ENCODE results near the gene KIFAP3. TPM values are rescaled to one million over a fixed set of nuclear protein-coding genes. Genes with fewer than 3 reads are reported as not detected.

The KIFAP3 gene
- total RNA-seq, 2 experiments from 2014 or later: 10.5 to 12.5 TPM

DNA sequence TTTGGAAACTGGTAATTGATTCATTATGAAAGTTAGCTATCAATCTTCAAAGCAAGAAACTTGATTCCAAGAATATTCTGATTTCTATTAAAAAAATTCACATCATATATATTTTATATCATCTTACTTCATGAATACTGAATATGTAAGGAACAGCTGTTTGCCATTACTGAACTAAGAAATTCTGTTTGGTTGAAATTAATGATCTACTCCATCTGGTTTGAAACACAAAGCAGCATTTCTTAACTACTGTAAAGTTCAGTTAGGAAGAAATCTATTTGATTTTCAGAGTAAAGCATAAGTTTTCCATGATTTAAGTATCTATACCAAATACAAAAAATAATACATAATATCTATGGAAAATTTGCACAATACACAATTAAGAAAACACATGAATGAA, 114.8 kb downstream of the KIFAP3 start:
- no peak overlapping the region for H3K4me2 ChIP-seq (ENCODE audit: low read length)
- no peaks in the 10 kb centered on the region for H4K20me1 ChIP-seq (ENCODE audit: insufficient read depth, low read length)
- TF ChIP-seq CTCF (conservative IDR thresholded peaks at IDR 0.05; ENCODE audit: low read length) (no peak), EZH2phosphoT487 (IDR thresholded peaks at IDR 0.05; ENCODE audit: borderline replicate concordance, low read depth, low read length) (no peak)
- no peaks in the 10 kb centered on the region for H3K79me2 ChIP-seq (ENCODE audit: insufficient read depth, low read depth, low read length)
- BruUV-seq (replicated peaks): no TSS peak
- CTCF ChIA-PET (ENCODE audit: unreplicated experiment): no interaction called here
- DNase-seq (ENCODE audit: low spot score): no peak
- H3K4me1 ChIP-seq (ENCODE audit: insufficient read depth, low read length, poor library complexity, severe bottlenecking): no peaks in the 10 kb centered on the region
- no peaks in the 10 kb centered on the region; the same call in 1 of the 2 replicates for H3K9me2 ChIP-seq (ENCODE audit: insufficient read depth, low read length)
- intact Hi-C loops (cut with micrococcal nuclease; ENCODE audit: unreplicated experiment): no loop called here
- H3K4me3 ChIP-seq (ENCODE audit: low read depth, low read length, poor library complexity, severe bottlenecking): no peak overlapping the region
- POLR2A ChIA-PET: interaction anchor here (0.7 to 0.8 kb wide), 2 partner anchors 8 to 1808 kb away, joined by 3 read pairs; no protein-coding TSS in a partner anchor
- no peaks in the 10 kb centered on the region for H3K36me3 ChIP-seq (ENCODE audit: insufficient read depth, low read length)
- H3K9me3 ChIP-seq (ENCODE audit: low read length): no peaks in the 10 kb centered on the region
- no peak overlapping the region for H3K27ac ChIP-seq (ENCODE audit: low read depth, low read length, poor library complexity, severe bottlenecking)
- no peak overlapping the region for H2AFZ ChIP-seq (ENCODE audit: low read length)

- no peaks in the 10 kb centered on the region for H4K20me1 ChIP-seq (ENCODE audit: insufficient read depth, low read length)
- ChIA-PET CTCF (ENCODE audit: unreplicated experiment) (no interaction called here), POLR2A (interaction anchor here (0.7 kb wide), 1 partner anchor 1807 kb away, joined by 3 read pairs; no protein-coding TSS in a partner anchor)
- H3K4me1 ChIP-seq (ENCODE audit: insufficient read depth, low read length, poor library complexity, severe bottlenecking): no peaks in the 10 kb centered on the region
- BruUV-seq (replicated peaks): no TSS peak
- no peak overlapping the region for H3K4me2 ChIP-seq (ENCODE audit: low read length)
- no peak overlapping the region for H3K27ac ChIP-seq (ENCODE audit: low read depth, low read length, poor library complexity, severe bottlenecking)
- H3K9me2 ChIP-seq (ENCODE audit: insufficient read depth, low read length): no peaks in the 10 kb centered on the region; the same call in 1 of the 2 replicates
- intact Hi-C loops (cut with micrococcal nuclease; ENCODE audit: unreplicated experiment): no loop called here
- H2AFZ ChIP-seq (ENCODE audit: low read length): no peak overlapping the region
- H3K79me2 ChIP-seq (ENCODE audit: insufficient read depth, low read depth, low read length): no peaks in the 10 kb centered on the region
- H3K9me3 ChIP-seq (ENCODE audit: low read length): no peaks in the 10 kb centered on the region
- no peaks in the 10 kb centered on the region for H3K36me3 ChIP-seq (ENCODE audit: insufficient read depth, low read length)
- H3K4me3 ChIP-seq (ENCODE audit: low read depth, low read length, poor library complexity, severe bottlenecking): no peak overlapping the region
- DNase-seq (ENCODE audit: low spot score): no peak
- TF ChIP-seq CTCF (conservative IDR thresholded peaks at IDR 0.05; ENCODE audit: low read length) (no peak), EZH2phosphoT487 (IDR thresholded peaks at IDR 0.05; ENCODE audit: borderline replicate concordance, low read depth, low read length) (no peak)
These were observed 115.5 kb downstream of the KIFAP3 start for GRCh38 chr1:169958987-169959386.

- Histone ChIP-seq H3K4me1 (ENCODE audit: insufficient read depth, low read length, poor library complexity, severe bottlenecking) (no peaks in the 10 kb centered on the region), H4K20me1 (ENCODE audit: insufficient read depth, low read length) (no peaks in the 10 kb centered on the region), H3K27ac (ENCODE audit: low read depth, low read length, poor library complexity, severe bottlenecking) (no peak overlapping the region), H3K36me3 (ENCODE audit: insufficient read depth, low read length) (no peaks in the 10 kb centered on the region), H3K4me3 (ENCODE audit: low read depth, low read length, poor library complexity, severe bottlenecking) (no peak overlapping the region), H3K9me3 (ENCODE audit: low read length) (no peaks in the 10 kb centered on the region), H3K79me2 (ENCODE audit: insufficient read depth, low read depth, low read length) (no peaks in the 10 kb centered on the region), H3K4me2 (ENCODE audit: low read length) (no peak overlapping the region), H2AFZ (ENCODE audit: low read length) (no peak overlapping the region), H3K9me2 (ENCODE audit: insufficient read depth, low read length) (no peaks in the 10 kb centered on the region; the same call in 1 of the 2 replicates)
- BruUV-seq (replicated peaks): no TSS peak
- POLR2A ChIA-PET: interaction anchor here (0.5 kb wide), 1 partner anchor 627 kb away, joined by 3 read pairs; no protein-coding TSS in a partner anchor
- no peak for DNase-seq (ENCODE audit: low spot score)
- CTCF ChIA-PET (ENCODE audit: unreplicated experiment): no interaction called here
- intact Hi-C loops (cut with micrococcal nuclease; ENCODE audit: unreplicated experiment): no loop called here
- no peak for TF ChIP-seq CTCF (conservative IDR thresholded peaks at IDR 0.05; ENCODE audit: low read length)
- TF ChIP-seq EZH2phosphoT487 (IDR thresholded peaks at IDR 0.05; ENCODE audit: borderline replicate concordance, low read depth, low read length): no peak
These were observed 116.6 kb downstream of the KIFAP3 start for GRCh38 chr1:169957884-169958283.

Data from OCI-LY7 (cell line).